K562 (cell line): ENCODE measurements around the gene LUZP4. TPM values are rescaled to one million over a fixed set of nuclear protein-coding genes. Genes with fewer than 3 reads are reported as not detected.
"Not testable (repeated sequence)": the region's sequence is repeated elsewhere in the genome, so short reads cannot be mapped to it uniquely, and the experiment has no call there.

Experiments used
- ATAC-seq: fragments of 200-7000 bp; cut with Tn5 transposase; 3 replicates; pipeline ENCODE4 v1.9.1; 2020; ENCODE audit warnings: moderate library complexity
- BruUV-seq: library from RNA; stranded (reverse); fragments of 400-500 nt; replicated peaks from 2 replicates; lab custom pipeline; 2021; lab: Mats Ljungman, UMichigan
- CTCF ChIA-PET: fragments of 300-600 bp; formaldehyde crosslinking; extraction: SDS; loops from one replicate; lab custom pipeline; 2021; ENCODE audit warnings: low intra/inter-chr PET ratio; lab: Yijun Ruan, JAX
- POLR2A ChIA-PET: fragments of 300-600, 350-650 bp; sonication (Branson Sonifier 250); formaldehyde crosslinking; extraction: SDS; loops from one replicate; lab custom pipeline; 2021; ENCODE audit warnings: antibody characterized with exemption, inconsistent platforms; lab: Yijun Ruan, JAX
- DNase-seq, 4 experiments: peaks; one replicate each; pipeline versions ENCODE4 v3.0.0 to v3.0.0-alpha.2; 2011 to 2018; ENCODE audit warnings: low spot score in 3 of 4, mixed read lengths in 3 of 4; ENCODE audit errors: extremely low read depth in 1 of 4
- FAIRE-seq: peaks from 2 replicates; lab custom pipeline; 2011; peaks lifted over from hg19 to GRCh38; lab: Jason Lieb, UNC
- H2AFZ ChIP-seq: 2 replicates; pipeline ENCODE4 v1.6.0; 2011; ENCODE audit warnings: low read depth, low read length, control low read depth, inconsistent platforms
- H3K27ac ChIP-seq: fragments of 200-600 bp; 3 replicates; pipeline ENCODE4 v1.8.0; 2011; ENCODE audit warnings: low read depth, mild to moderate bottlenecking, control low read depth, inconsistent platforms, low read length, moderate library complexity, mixed read lengths; ENCODE audit errors: extremely low read depth
- H3K27me3 ChIP-seq, 2 experiments: fragments of 300-600 bp in 1 of 2; 2 replicates in 1 of 2; 3 replicates in 1 of 2; pipeline versions ENCODE4 v1.6.0 to v1.8.0; 2011; ENCODE audit warnings: inconsistent platforms in 2 of 2, low read length in 2 of 2, mild to moderate bottlenecking in 1 of 2, mixed read lengths in 1 of 2, moderate library complexity in 1 of 2; ENCODE audit not compliant: control insufficient read depth in 2 of 2, insufficient read depth in 2 of 2
- H3K36me3 ChIP-seq: fragments of 300-600 bp; 3 replicates; pipeline ENCODE4 v1.8.0; 2011; ENCODE audit warnings: mild to moderate bottlenecking, low read length, inconsistent platforms; ENCODE audit not compliant: control insufficient read depth, insufficient read depth
- H3K4me1 ChIP-seq, 2 experiments: fragments of 200-600 bp in 1 of 2; replicated peaks in 1 of 2; 2 replicates in 1 of 2; 3 replicates in 1 of 2; pipeline versions ENCODE4 v1.5.1 to v1.8.0; 2011; ENCODE audit warnings: inconsistent platforms in 2 of 2, low read length in 2 of 2, mild to moderate bottlenecking in 1 of 2, mixed read lengths in 1 of 2, moderate library complexity in 1 of 2; ENCODE audit not compliant: control insufficient read depth in 2 of 2, insufficient read depth in 2 of 2
- H3K4me2 ChIP-seq: 2 replicates; pipeline ENCODE4 v1.6.1; 2011; ENCODE audit warnings: low read length, control low read depth, inconsistent platforms, mixed read lengths; ENCODE audit not compliant: insufficient read depth
- H3K4me3 ChIP-seq: fragments of 200-600 bp; sonication (generic), shearing (Covaris generic); 2 replicates; pipeline ENCODE4 v1.5.1; 2016; ENCODE audit warnings: control low read depth, inconsistent platforms
- H3K79me2 ChIP-seq: fragments of 200-600 bp; 3 replicates; pipeline ENCODE4 v1.8.0; 2011; ENCODE audit warnings: low read length, inconsistent platforms; ENCODE audit not compliant: control insufficient read depth, insufficient read depth
- H3K9ac ChIP-seq, 2 experiments: 2 replicates each; pipeline versions ENCODE4 v1.6.0 to v1.6.1; 2011; ENCODE audit warnings: low read depth in 2 of 2, low read length in 2 of 2, control low read depth in 1 of 2, inconsistent platforms in 1 of 2, mild to moderate bottlenecking in 1 of 2, mixed read lengths in 1 of 2; ENCODE audit not compliant: insufficient read depth in 1 of 2
- H3K9me1 ChIP-seq: one replicate; pipeline ENCODE4 v1.6.0; 2011; ENCODE audit warnings: inconsistent platforms, mild to moderate bottlenecking, low read length, moderate library complexity; ENCODE audit not compliant: control insufficient read depth, insufficient read depth
- H3K9me3 ChIP-seq: replicated peaks from 2 replicates; pipeline ENCODE4 v1.5.1; 2011; ENCODE audit warnings: low read depth, low read length, inconsistent platforms; ENCODE audit not compliant: control insufficient read depth, insufficient read depth
- H4K20me1 ChIP-seq: replicated peaks from 2 replicates; pipeline ENCODE4 v1.6.1; 2011; ENCODE audit warnings: low read length, inconsistent platforms, mixed read lengths; ENCODE audit not compliant: control insufficient read depth, insufficient read depth
- HDAC2 ChIP-seq: fragments of 450-650 bp; IDR thresholded peaks from 2 replicates; pipeline ENCODE4 v1.6.1; 2016; ENCODE audit warnings: mild to moderate bottlenecking
- NR2F6 ChIP-seq: fragments of 450-650 bp; formaldehyde crosslinking; IDR thresholded peaks from 2 replicates; pipeline ENCODE4 v1.4.0; 2020; ENCODE audit warnings: mild to moderate bottlenecking
- ZBTB11 ChIP-seq, 3 experiments: fragments of 200-800 bp in 1 of 3; fragments of 250-450 bp in 1 of 3; fragments of 450-650 bp in 1 of 3; sonication (Bioruptor Pico) in 1 of 3; sonication (Bioruptor generic) in 1 of 3; formaldehyde crosslinking in 1 of 3; IDR thresholded peaks; 2 replicates each; pipeline versions ENCODE4 v1.6.1 to v1.8.0; 2016 to 2022; ENCODE audit warnings: mild to moderate bottlenecking in 2 of 3, missing genetic modification characterization in 2 of 3, missing compliant biosample characterization in 1 of 3, moderate library complexity in 1 of 3
- WGBS: fragments of 100-300 bp; shearing (Covaris generic); methylation state at CpG from one replicate; pipeline ENCODE4 v1.1.6; 2016; ENCODE audit warnings: low coverage, mixed read lengths; ENCODE audit not compliant: insufficient coverage; ENCODE audit errors: missing lambda C conversion rate; 5-methylcytosine and 5-hydroxymethylcytosine counted together
- in situ Hi-C: fragments of 300-500 bp; cut with MboI; formaldehyde crosslinking; loops from 4 replicates; pipeline ENCODE4 v1.15.0; 2018; ENCODE audit warnings: inconsistent platforms, mixed read lengths
- intact Hi-C: fragments of 100-400 bp; cut with micrococcal nuclease; formaldehyde crosslinking; loops from 2 replicates; pipeline ENCODE4 v1.14.2; 2022
- polyA plus RNA-seq, 8 experiments: library from polyadenylated mRNA; depleted of rRNA in 4 of 8; stranded (reverse) in 5 of 8; unstranded in 3 of 8; fragments of >200 nt; fragmentation: Nextera tagmentation in 2 of 8; fragmentation: Illumina TruSeq in 1 of 8; extraction: Ambion mirVana in 2 of 8; extraction: Trizol in 1 of 8; gene quantifications; 2 replicates each; pipeline versions ENCODE4 v1.2.1 to v1.2.3, GENCODE V29; 2011 to 2014; ENCODE audit warnings: inconsistent platforms in 1 of 8, missing spikeins in 1 of 8
- total RNA-seq, 7 experiments: library from RNA; depleted of rRNA in 6 of 7; stranded (reverse); fragments of >200 nt in 6 of 7; fragmentation: Illumina TruSeq in 2 of 7; extraction: Trizol in 2 of 7; gene quantifications; 2 replicates each; pipeline versions ENCODE4 v1.2.1 to v1.2.3, GENCODE V29; 2011 to 2021; ENCODE audit warnings: low replicate concordance in 1 of 7

Gene LUZP4
- total and polyA plus RNA-seq, 9 of the 15 experiments (the other 6 are each of a cell fraction or from before 2014, with no cell fraction given) = 0.16 to 1.1 (median 0.36) TPM

- TF ChIP-seq NR2F6 (CRISPR knock-in tag) (no peak), HDAC2 (no peak), ZBTB11 (CRISPR knock-in tag; IDR thresholded peaks at IDR 0.05) (no peak)
- TF ChIP-seq, all 486 proteins: peak for 0
- H3K9me1 ChIP-seq = no peaks in the 10 kb centered on the region
- no peak overlapping the region for H3K9ac ChIP-seq
- in situ Hi-C loops = loop anchor here (10.0 kb wide), 1 partner anchor 289 kb away; no protein-coding TSS in a partner anchor
- no peaks in the 10 kb centered on the region for H4K20me1 ChIP-seq
- no peak overlapping the region for H3K4me3 ChIP-seq
- H3K27me3 ChIP-seq = no peaks in the 10 kb centered on the region
- FAIRE-seq (no peak), ATAC-seq (no peak), DNase-seq (no peak)
- no peak overlapping the region for H2AFZ ChIP-seq
- CTCF ChIA-PET = no interaction called here
- H3K36me3 ChIP-seq = no peaks in the 10 kb centered on the region
- intact Hi-C loops = no loop called here
- H3K27ac ChIP-seq = no peak overlapping the region
- H3K4me1 ChIP-seq = no peaks in the 10 kb centered on the region
- no peak overlapping the region for H3K4me2 ChIP-seq
- H3K79me2 ChIP-seq = no peaks in the 10 kb centered on the region
- POLR2A ChIA-PET = interaction anchor here (1.0 kb wide), 1 partner anchor 34 kb away, joined by 3 read pairs; no protein-coding TSS in a partner anchor
- 0% methylated on average over 3 of the region's 3 CpGs for WGBS
- no TSS peak for BruUV-seq
- no peaks in the 10 kb centered on the region for H3K9me3 ChIP-seq
Measured at GRCh38 chrX:115345615-115346014, 56.1 kb downstream of the LUZP4 start.

GRCh38 chrX:115346738-115347137 is 57.2 kb downstream of the LUZP4 start:
- in situ Hi-C loops = loop anchor here (10.0 kb wide), 1 partner anchor 288 kb away; no protein-coding TSS in a partner anchor
- FAIRE-seq, BruUV-seq, H3K36me3 ChIP-seq, H3K27ac ChIP-seq, H3K4me3 ChIP-seq, CTCF ChIA-PET, H3K9me1 ChIP-seq, H3K4me1 ChIP-seq, DNase-seq, H3K79me2 ChIP-seq, H3K27me3 ChIP-seq, ATAC-seq, H3K4me2 ChIP-seq, H2AFZ ChIP-seq, H3K9ac ChIP-seq, H3K9me3 ChIP-seq, POLR2A ChIA-PET, H4K20me1 ChIP-seq, intact Hi-C loops: not testable (repeated sequence)
- 20% methylated on average over 5 of the region's 14 CpGs for WGBS
